ENCODE results near the gene IRX2.

The IRX2 gene

GRCh38 chr5:2703615-2704014 is 47.9 kb downstream of the IRX2 start:
- no peak overlapping the region for H3K4me3 ChIP-seq
- H3K27ac ChIP-seq, result no peak overlapping the region

- Histone ChIP-seq H3K4me3 (no peak overlapping the region), H3K27ac (no peak overlapping the region)
Observed at GRCh38 chr5:2703041-2703440, 48.4 kb downstream of the IRX2 start.

GRCh38 chr5:2702096-2702879 is 49.2 kb downstream of the IRX2 start:
- H3K4me3 ChIP-seq, result no peak overlapping the region
- H3K27ac ChIP-seq, result no peak overlapping the region

GRCh38 chr5:2701592-2701991 is 49.9 kb downstream of the IRX2 start:
- Histone ChIP-seq H3K4me3 (no peak overlapping the region), H3K27ac (no peak overlapping the region)

GRCh38 chr5:2700876-2701275 is 50.6 kb downstream of the IRX2 start:
- H3K4me3 ChIP-seq, result no peak overlapping the region

GRCh38 chr5:2699686-2700085 is 51.8 kb downstream of the IRX2 start:
- no peak overlapping the region for H3K27ac ChIP-seq
- H3K4me3 ChIP-seq, result no peak overlapping the region

More at GRCh38 chr5:2700876-2701275, 50.6 kb downstream of the IRX2 start:
- H3K27ac ChIP-seq, result no peak overlapping the region

- no peak overlapping the region for H3K27ac ChIP-seq
- H3K4me3 ChIP-seq, result no peak overlapping the region
Observed at GRCh38 chr5:2699231-2699630, 52.2 kb downstream of the IRX2 start.

GRCh38 chr5:2698581-2698980 is 52.9 kb downstream of the IRX2 start:
- H3K4me3 ChIP-seq, result no peak overlapping the region
- H3K27ac ChIP-seq, result no peak overlapping the region

- peak overlapping the region in 1 of 21 experiments; percentile 64 for H3K27ac ChIP-seq
- no peak overlapping the region for H3K4me3 ChIP-seq
Observed at GRCh38 chr5:2697446-2698200, 53.9 kb downstream of the IRX2 start.

- H3K4me3 ChIP-seq, result no peak overlapping the region
- H3K27ac ChIP-seq, result peak overlapping the region in 1 of 21 experiments; percentile 64
Observed at GRCh38 chr5:2697041-2697440, 54.4 kb downstream of the IRX2 start.

Data from skin epidermis (tissue), 12 donors.